ENCODE data around the gene OR8G1. TPM values are rescaled to one million over a fixed set of nuclear protein-coding genes. Genes with fewer than 3 reads are reported as not detected.
"Not testable (repeated sequence)": the region's sequence is repeated elsewhere in the genome, so short reads cannot be mapped to it uniquely, and the experiment has no call there.

The OR8G1 gene
- total RNA-seq, 4 donors from 2014 or later, result not detected

- Histone ChIP-seq H3K27me3 (no peaks in the 10 kb centered on the region), H3K9me3 (no peaks in the 10 kb centered on the region), H3K4me1 (no peaks in the 10 kb centered on the region), H3K27ac (no peak overlapping the region), H3K36me3 (no peaks in the 10 kb centered on the region), H3K4me3 (no peak overlapping the region)
- WGBS, result 72% methylated on average over 3 of the region's 3 CpGs
- no peak for DNase-seq (ENCODE audit: low spot score in 2 of 2)
- TF ChIP-seq POLR2A (IDR thresholded peaks at IDR 0.05) (no peak), CTCF (IDR thresholded peaks at IDR 0.05) (no peak), EP300 (IDR thresholded peaks at IDR 0.05) (no peak), POLR2AphosphoS5 (IDR thresholded peaks at IDR 0.05) (no peak)
These were observed 26.9 kb upstream of the OR8G1 start for GRCh38 chr11:124214027-124214426.

GRCh38 chr11:124219126-124219525 lies 21.8 kb upstream of the OR8G1 start:
- Histone ChIP-seq H3K4me3 (no peak overlapping the region), H3K9me3 (no peaks in the 10 kb centered on the region)

GRCh38 chr11:124222407-124222806 lies 18.5 kb upstream of the OR8G1 start:
- Histone ChIP-seq H3K27ac (no peak overlapping the region), H3K4me1 (no peaks in the 10 kb centered on the region), H3K4me3 (no peak overlapping the region), H3K36me3 (no peaks in the 10 kb centered on the region), H3K27me3 (no peaks in the 10 kb centered on the region), H3K9me3 (no peaks in the 10 kb centered on the region)
- 63% methylated on average over 2 of the region's 2 CpGs for WGBS
- TF ChIP-seq EP300 (IDR thresholded peaks at IDR 0.05) (no peak), CTCF (IDR thresholded peaks at IDR 0.05) (no peak), POLR2AphosphoS5 (IDR thresholded peaks at IDR 0.05) (no peak), POLR2A (IDR thresholded peaks at IDR 0.05) (no peak)
- DNase-seq (ENCODE audit: low spot score in 2 of 2), result no peak

More at GRCh38 chr11:124219126-124219525, 21.8 kb upstream of the OR8G1 start:
- no peak for DNase-seq (ENCODE audit: low spot score in 2 of 2)
- Histone ChIP-seq H3K27me3 (no peaks in the 10 kb centered on the region), H3K27ac (no peak overlapping the region), H3K36me3 (no peaks in the 10 kb centered on the region), H3K4me1 (no peaks in the 10 kb centered on the region)
- TF ChIP-seq POLR2AphosphoS5 (IDR thresholded peaks at IDR 0.05) (no peak), CTCF (IDR thresholded peaks at IDR 0.05) (no peak), POLR2A (IDR thresholded peaks at IDR 0.05) (no peak), EP300 (IDR thresholded peaks at IDR 0.05) (no peak)

- H3K4me3 ChIP-seq; H3K4me1 ChIP-seq; H3K27ac ChIP-seq; H3K9me3 ChIP-seq; DNase-seq (ENCODE audit: low spot score in 2 of 2); H3K36me3 ChIP-seq; H3K27me3 ChIP-seq: not testable (repeated sequence)
- WGBS, result 66% methylated on average over 9 of the region's 9 CpGs
These were observed 16.1 kb upstream of the OR8G1 start for GRCh38 chr11:124224618-124225423.

- 91% methylated on average over 1 of the region's 1 CpG for WGBS
- H3K27ac ChIP-seq, result no peak overlapping the region
- no peaks in the 10 kb centered on the region for H3K27me3 ChIP-seq
- no peak for DNase-seq (ENCODE audit: low spot score in 2 of 2)
- no peaks in the 10 kb centered on the region for H3K9me3 ChIP-seq
- TF ChIP-seq POLR2AphosphoS5 (IDR thresholded peaks at IDR 0.05), result no peak
- no peak for TF ChIP-seq POLR2A (IDR thresholded peaks at IDR 0.05)
- TF ChIP-seq EP300 (IDR thresholded peaks at IDR 0.05), result no peak
- TF ChIP-seq CTCF (IDR thresholded peaks at IDR 0.05), result no peak
- H3K4me3 ChIP-seq, result no peak overlapping the region
- H3K36me3 ChIP-seq, result no peaks in the 10 kb centered on the region
- no peaks in the 10 kb centered on the region for H3K4me1 ChIP-seq
These were observed 15.4 kb upstream of the OR8G1 start for GRCh38 chr11:124225471-124225870.

All from suprapubic skin (tissue), 4 donors.